Mononuclear cell (primary cell): Measurements from ENCODE around the gene CELSR3. TPM values are rescaled to one million over a fixed set of nuclear protein-coding genes. Genes with fewer than 3 reads are reported as not detected.

ENCODE experiments used
- H3K27me3 ChIP-seq: 2 replicates; pipeline ENCODE4 v1.6.0; 2011; ENCODE audit warnings: low read length, control low read depth; ENCODE audit not compliant: insufficient read depth
- H3K4me1 ChIP-seq: 2 replicates; pipeline ENCODE4 v1.5.1; 2011; ENCODE audit warnings: mild to moderate bottlenecking, low read length, control low read depth; ENCODE audit not compliant: insufficient read depth
- H3K4me3 ChIP-seq: 2 replicates; pipeline ENCODE4 v1.5.1; 2011; ENCODE audit warnings: mild to moderate bottlenecking, low read length, moderate library complexity
- H3K9me3 ChIP-seq: 2 replicates; pipeline ENCODE4 v1.5.1; 2011; ENCODE audit warnings: low read depth, mild to moderate bottlenecking, control low read depth, low read length
- total RNA-seq: library from RNA; depleted of rRNA; stranded (reverse); fragments of >200 nt; gene quantifications from one replicate; pipeline ENCODE4 v1.2.3, GENCODE V29; 2012

Gene CELSR3
- total RNA-seq = 2.6 TPM

GRCh38 chr3:48662753-48663488 lies at the start of gene CELSR3:
TSS of gene CELSR3 (minus strand) at chr3:48662886. CDS start at chr3:48662634, 252 bp downstream.
- Histone ChIP-seq H3K4me1 (peaks cover 30% of the 10 kb centered on the region), H3K9me3 (no peaks in the 10 kb centered on the region), H3K27me3 (peaks cover 24% of the 10 kb centered on the region), H3K4me3 (peak within 1 kb of the TSS; percentile 47)

- H3K4me1 ChIP-seq = peaks cover 49% of the 10 kb centered on the region
Measured at GRCh38 chr3:48711727-48712126, 49.0 kb upstream of the CELSR3 start.

GRCh38 chr3:48709051-48709461 lies 46.4 kb upstream of the CELSR3 start:
- peaks cover 32% of the 10 kb centered on the region for H3K4me1 ChIP-seq
- no peaks in the 10 kb centered on the region for H3K9me3 ChIP-seq

More at GRCh38 chr3:48711727-48712126, 49.0 kb upstream of the CELSR3 start:
- Histone ChIP-seq H3K27me3 (no peaks in the 10 kb centered on the region), H3K4me3 (no peak overlapping the region), H3K9me3 (no peaks in the 10 kb centered on the region)

DNA sequence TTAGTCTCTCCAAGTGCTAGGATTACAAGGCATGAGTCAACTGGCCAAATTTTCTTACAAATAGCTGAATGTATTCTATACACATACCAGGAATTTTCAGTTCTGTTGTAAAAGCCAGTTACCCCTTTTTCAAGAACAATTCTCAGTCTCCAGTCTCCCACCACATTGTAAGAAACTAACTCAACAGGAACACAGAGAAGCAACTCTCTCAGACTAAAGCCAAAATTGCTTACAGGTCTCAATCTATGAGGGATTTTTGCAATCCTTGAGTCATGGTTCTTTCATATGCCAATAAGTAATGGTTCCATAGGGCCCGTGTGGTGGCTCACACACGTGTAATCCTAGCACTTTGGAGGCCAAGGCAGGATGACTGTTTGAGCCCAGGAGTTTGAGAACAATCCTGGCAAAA lies 45.8 kb upstream of the CELSR3 start:
- Histone ChIP-seq H3K27me3 (no peaks in the 10 kb centered on the region), H3K9me3 (no peaks in the 10 kb centered on the region), H3K4me3 (no peak overlapping the region), H3K4me1 (peaks cover 28% of the 10 kb centered on the region)

More at GRCh38 chr3:48709051-48709461, 46.4 kb upstream of the CELSR3 start:
- Histone ChIP-seq H3K4me3 (no peak overlapping the region), H3K27me3 (no peaks in the 10 kb centered on the region)

DNA sequence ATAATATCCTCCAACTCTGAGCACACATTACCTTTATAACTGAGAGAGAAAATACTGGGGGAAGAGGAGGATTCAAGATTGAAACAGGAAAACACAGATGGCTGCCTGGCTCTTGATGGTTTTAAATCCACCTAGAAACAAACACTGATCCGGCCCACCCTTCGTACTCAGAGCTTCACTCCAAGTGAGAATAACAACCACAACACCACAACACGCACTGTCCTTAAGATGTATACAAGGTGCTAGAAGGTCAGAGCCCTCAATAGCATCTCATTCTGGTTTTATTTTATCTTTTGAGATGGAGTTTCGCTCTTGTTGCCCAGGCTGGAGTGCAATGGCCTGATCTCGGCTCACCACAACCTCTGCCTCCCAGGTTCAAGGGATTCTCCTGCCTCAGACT lies 44.5 kb upstream of the CELSR3 start:
- Histone ChIP-seq H3K9me3 (no peaks in the 10 kb centered on the region), H3K27me3 (no peaks in the 10 kb centered on the region), H3K4me3 (no peak overlapping the region), H3K4me1 (peaks cover 24% of the 10 kb centered on the region)

GRCh38 chr3:48702320-48702920 lies 39.7 kb upstream of the CELSR3 start:
- Histone ChIP-seq H3K4me3 (no peak overlapping the region), H3K4me1 (peaks cover 4% of the 10 kb centered on the region), H3K27me3 (no peaks in the 10 kb centered on the region), H3K9me3 (no peaks in the 10 kb centered on the region)

DNA sequence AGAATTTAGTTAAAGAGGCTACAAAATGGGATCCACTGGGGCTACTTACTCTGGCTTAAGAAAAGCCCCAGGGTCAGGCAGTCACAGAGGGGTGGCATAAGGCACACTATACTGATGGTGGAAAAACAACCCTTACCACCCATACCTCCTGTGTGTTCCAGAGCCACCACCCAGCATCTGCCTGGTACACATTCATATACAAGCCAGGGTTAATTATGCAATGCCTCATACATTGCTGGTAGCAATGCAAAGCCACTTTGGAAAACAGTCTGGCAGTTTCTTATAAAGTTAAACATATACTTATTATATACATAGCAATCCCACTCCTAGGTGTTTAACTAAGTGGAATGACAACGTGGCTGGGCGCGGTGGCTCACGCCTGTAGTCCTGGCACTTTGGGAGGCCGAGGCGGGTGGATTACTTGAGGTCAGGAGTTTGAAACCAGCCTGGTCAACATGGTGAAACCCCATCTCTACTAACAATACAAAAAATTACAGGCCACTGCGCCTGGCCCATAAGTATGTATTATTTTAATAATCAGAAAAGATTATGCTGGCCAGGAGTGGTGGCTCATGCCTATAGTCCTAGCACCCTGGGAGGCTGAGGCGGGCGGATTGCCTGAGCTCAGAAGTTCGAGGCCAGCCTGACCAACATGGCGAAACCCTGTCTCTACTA lies 38.2 kb upstream of the CELSR3 start:
- H3K9me3 ChIP-seq = no peaks in the 10 kb centered on the region
- H3K4me1 ChIP-seq = no peaks in the 10 kb centered on the region
- H3K4me3 ChIP-seq = no peak overlapping the region
- H3K27me3 ChIP-seq = no peaks in the 10 kb centered on the region

- Histone ChIP-seq H3K27me3 (no peaks in the 10 kb centered on the region), H3K4me3 (no peak overlapping the region), H3K9me3 (no peaks in the 10 kb centered on the region), H3K4me1 (no peaks in the 10 kb centered on the region)
Measured at GRCh38 chr3:48698891-48699290, 36.2 kb upstream of the CELSR3 start.

GRCh38 chr3:48697952-48698351 lies 35.3 kb upstream of the CELSR3 start:
- no peaks in the 10 kb centered on the region for H3K4me1 ChIP-seq
- H3K27me3 ChIP-seq = no peaks in the 10 kb centered on the region
- H3K4me3 ChIP-seq = no peak overlapping the region
- H3K9me3 ChIP-seq = no peaks in the 10 kb centered on the region

DNA sequence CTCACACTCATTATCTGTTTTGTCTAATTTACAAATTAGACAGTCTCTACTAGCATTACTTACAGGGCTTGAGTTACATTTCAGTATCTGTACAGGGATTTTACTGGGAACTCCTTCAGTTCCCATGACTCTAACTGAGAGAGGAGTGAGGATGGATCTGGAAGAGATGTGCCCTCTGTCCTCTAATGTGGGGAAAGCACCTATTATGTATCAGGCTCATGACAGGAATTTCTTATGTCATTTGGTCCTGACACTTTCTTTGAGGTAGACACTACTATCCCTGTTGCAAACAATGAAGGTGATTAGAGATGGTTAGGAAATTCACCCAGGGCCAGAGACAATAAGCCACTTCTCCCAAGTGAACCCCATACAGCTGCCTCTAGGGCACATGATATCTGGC lies 33.9 kb upstream of the CELSR3 start:
- Histone ChIP-seq H3K9me3 (no peaks in the 10 kb centered on the region), H3K4me3 (no peak overlapping the region), H3K27me3 (no peaks in the 10 kb centered on the region), H3K4me1 (no peaks in the 10 kb centered on the region)

- Histone ChIP-seq H3K4me3 (no peak overlapping the region), H3K27me3 (no peaks in the 10 kb centered on the region), H3K4me1 (no peaks in the 10 kb centered on the region), H3K9me3 (no peaks in the 10 kb centered on the region)
Measured at GRCh38 chr3:48696156-48696555, 33.5 kb upstream of the CELSR3 start.

DNA sequence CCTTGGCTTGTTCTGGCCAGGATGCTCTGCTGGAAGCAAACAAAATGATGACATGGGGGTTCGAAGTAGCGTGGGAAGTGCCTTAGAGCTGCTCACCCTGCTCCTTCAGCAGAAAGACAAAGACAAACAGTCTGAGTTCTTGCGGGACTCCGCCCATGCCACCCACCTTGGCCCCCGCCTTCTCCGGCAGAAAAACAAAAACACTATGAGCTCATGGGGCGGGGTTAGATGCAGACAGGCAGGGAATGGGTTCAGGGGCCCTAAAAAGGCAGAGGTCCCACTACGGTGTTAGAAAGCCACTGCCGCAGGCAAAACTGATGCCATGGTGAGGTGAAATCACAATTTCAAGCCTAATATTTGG lies 32.7 kb upstream of the CELSR3 start:
- H3K27me3 ChIP-seq = no peaks in the 10 kb centered on the region
- no peaks in the 10 kb centered on the region for H3K9me3 ChIP-seq
- no peak overlapping the region for H3K4me3 ChIP-seq
- H3K4me1 ChIP-seq = no peaks in the 10 kb centered on the region

- no peaks in the 10 kb centered on the region for H3K9me3 ChIP-seq
- no peak overlapping the region for H3K4me3 ChIP-seq
- H3K4me1 ChIP-seq = no peaks in the 10 kb centered on the region
- H3K27me3 ChIP-seq = no peaks in the 10 kb centered on the region
Measured at GRCh38 chr3:48694610-48695392, 32.1 kb upstream of the CELSR3 start.

DNA sequence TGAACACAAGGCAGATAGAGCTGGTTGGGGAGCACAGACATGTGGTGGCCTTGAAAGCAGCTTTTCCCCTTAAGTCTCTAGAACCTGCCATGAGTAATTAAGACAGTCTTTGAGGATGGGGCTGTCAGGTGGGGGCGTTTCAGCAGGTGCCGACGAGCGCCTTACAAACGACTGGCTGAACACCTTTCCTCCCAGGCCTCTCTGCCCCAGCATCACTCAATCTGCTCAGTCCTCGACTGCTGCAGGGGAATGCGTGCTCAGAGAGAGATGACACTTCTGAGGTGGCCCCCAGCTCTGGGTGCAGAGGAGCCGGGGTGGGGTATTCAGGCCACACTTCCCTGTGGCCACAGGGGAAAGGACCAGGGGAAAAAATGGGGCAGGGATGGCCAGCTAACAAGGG lies 31.1 kb upstream of the CELSR3 start:
- H3K4me1 ChIP-seq = no peaks in the 10 kb centered on the region
- no peaks in the 10 kb centered on the region for H3K9me3 ChIP-seq
- H3K27me3 ChIP-seq = no peaks in the 10 kb centered on the region
- no peak overlapping the region for H3K4me3 ChIP-seq

DNA sequence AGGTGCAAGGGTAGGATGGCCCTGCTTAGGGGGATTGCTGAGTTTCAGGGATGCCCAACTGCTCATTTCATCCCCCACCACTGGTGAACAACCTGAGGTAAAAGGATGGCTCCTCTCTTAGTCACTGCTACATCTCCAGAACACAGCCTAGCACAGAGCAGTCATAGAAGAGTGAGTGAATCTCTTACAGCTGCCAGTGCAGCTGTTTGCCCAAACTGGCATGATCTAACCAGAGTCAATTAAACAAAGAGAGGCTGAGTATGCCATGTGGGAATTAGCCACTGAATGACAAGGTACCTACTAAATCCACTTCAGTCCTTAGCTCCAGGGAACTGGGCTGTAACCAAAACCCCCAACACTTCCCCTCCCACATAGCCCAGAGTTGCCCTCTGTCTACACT lies 29.9 kb upstream of the CELSR3 start:
- no peaks in the 10 kb centered on the region for H3K27me3 ChIP-seq
- no peaks in the 10 kb centered on the region for H3K4me1 ChIP-seq
- no peak overlapping the region for H3K4me3 ChIP-seq
- H3K9me3 ChIP-seq = no peaks in the 10 kb centered on the region
